Measurements from ENCODE around the gene CHCHD4.
A peak's percentile ranks its signal among the peaks of the same experiment; 100 is the strongest.
"Not testable (repeated sequence)": the region's sequence is repeated elsewhere in the genome, so short reads cannot be mapped to it uniquely, and the experiment has no call there.

The CHCHD4 gene

GRCh38 chr3:14118400-14119381 lies 6.0 kb downstream of the CHCHD4 start:
- no peak for FAIRE-seq

- no peak for FAIRE-seq
Measured at GRCh38 chr3:14117468-14118399, 6.9 kb downstream of the CHCHD4 start.

GRCh38 chr3:14113965-14114635 lies 10.6 kb downstream of the CHCHD4 start:
- no peak for FAIRE-seq

- FAIRE-seq, result no peak
Measured at GRCh38 chr3:14110699-14111098, 14.0 kb downstream of the CHCHD4 start.

- FAIRE-seq, result not testable (repeated sequence)
Measured at GRCh38 chr3:14109821-14110220, 14.8 kb downstream of the CHCHD4 start.

- FAIRE-seq, result no peak
Measured at GRCh38 chr3:14097616-14098391, 26.9 kb downstream of the CHCHD4 start.

- FAIRE-seq, result no peak
Measured at GRCh38 chr3:14096742-14097141, 27.9 kb downstream of the CHCHD4 start.

GRCh38 chr3:14093831-14094230 lies 30.8 kb downstream of the CHCHD4 start:
- FAIRE-seq, result no peak

- FAIRE-seq, result peak; percentile 46
Measured at GRCh38 chr3:14092464-14092863, 32.2 kb downstream of the CHCHD4 start.

- FAIRE-seq, result not testable (repeated sequence)
Measured at GRCh38 chr3:14091959-14092358, 32.7 kb downstream of the CHCHD4 start.

- not testable (repeated sequence) for FAIRE-seq
Measured at GRCh38 chr3:14087461-14087860, 37.2 kb downstream of the CHCHD4 start.

- no peak for FAIRE-seq
Measured at GRCh38 chr3:14082108-14082657, 42.5 kb downstream of the CHCHD4 start.

GRCh38 chr3:14077310-14077709 lies 47.4 kb downstream of the CHCHD4 start:
- no peak for FAIRE-seq

- FAIRE-seq, result not testable (repeated sequence)
Measured at GRCh38 chr3:14075233-14075632, 49.4 kb downstream of the CHCHD4 start.

- FAIRE-seq, result no peak
Measured at GRCh38 chr3:14064910-14065309, 59.8 kb downstream of the CHCHD4 start.

GRCh38 chr3:14063152-14063551 lies 61.5 kb downstream of the CHCHD4 start:
- no peak for FAIRE-seq

Data from A204.1 (cell line).